Measurements from ENCODE around the gene OSBPL8. TPM values are rescaled to one million over a fixed set of nuclear protein-coding genes. Genes with fewer than 3 reads are reported as not detected.

Gene OSBPL8
- total and polyA plus RNA-seq, 2 donors (not counting 1 experiment from before 2014, with no cell fraction given): 11.1 to 112 TPM

DNA sequence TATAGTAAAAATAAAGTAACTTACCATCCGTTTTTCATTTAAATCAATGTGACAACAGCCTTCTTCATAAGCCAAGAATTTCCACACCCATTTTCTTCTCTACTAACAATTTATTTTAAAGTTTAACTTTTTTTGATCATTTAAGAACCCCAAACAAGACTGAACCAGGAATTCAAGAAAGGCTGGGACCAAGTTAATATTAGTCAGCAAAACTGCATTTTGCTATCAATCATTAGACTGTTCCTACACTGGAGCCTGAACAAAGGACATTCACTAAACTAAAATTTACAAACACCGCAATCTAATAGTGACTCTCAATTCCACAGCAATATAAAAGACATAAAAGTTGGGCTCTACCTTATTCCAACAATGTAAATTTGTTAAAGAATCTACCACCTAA is 73.6 kb downstream of the OSBPL8 start:
- intact Hi-C loops (cut with micrococcal nuclease): no loop called here
- H3K4me1 Mint-ChIP-seq: peaks cover 20% of the 10 kb centered on the region
- H3K4me2 ChIP-seq (replicated peaks; ENCODE audit: low read depth, low read length, poor library complexity, severe bottlenecking): no peak overlapping the region
- H3K27me3 Mint-ChIP-seq: no peaks in the 10 kb centered on the region
- peaks cover 16% of the 10 kb centered on the region for H4K20me1 ChIP-seq (ENCODE audit: control insufficient read depth, insufficient read depth, low read length, poor library complexity, severe bottlenecking)
- no peaks in the 10 kb centered on the region for H3K27me3 ChIP-seq (replicated peaks in 1 of 4; ENCODE audit: control extremely low read depth in 1 of 4, control insufficient read depth in 3 of 4, insufficient read depth in 4 of 4, low read length in 3 of 4)
- peaks cover 7% of the 10 kb centered on the region in 2 experiments for H3K36me3 ChIP-seq (replicated peaks in 1 of 2; ENCODE audit: control extremely low read depth in 1 of 2, control insufficient read depth in 1 of 2, extremely low read depth in 1 of 2, insufficient read depth in 2 of 2, low read length in 1 of 2)
- peaks cover 20% of the 10 kb centered on the region for H3K79me2 ChIP-seq (ENCODE audit: control insufficient read depth, insufficient read depth, low read length)
- TF ChIP-seq EZH2 (IDR thresholded peaks at IDR 0.05; ENCODE audit: borderline replicate concordance, insufficient read depth, low read depth, low read length, poor library complexity, severe bottlenecking): no peak
- TF ChIP-seq, protein P1, sequence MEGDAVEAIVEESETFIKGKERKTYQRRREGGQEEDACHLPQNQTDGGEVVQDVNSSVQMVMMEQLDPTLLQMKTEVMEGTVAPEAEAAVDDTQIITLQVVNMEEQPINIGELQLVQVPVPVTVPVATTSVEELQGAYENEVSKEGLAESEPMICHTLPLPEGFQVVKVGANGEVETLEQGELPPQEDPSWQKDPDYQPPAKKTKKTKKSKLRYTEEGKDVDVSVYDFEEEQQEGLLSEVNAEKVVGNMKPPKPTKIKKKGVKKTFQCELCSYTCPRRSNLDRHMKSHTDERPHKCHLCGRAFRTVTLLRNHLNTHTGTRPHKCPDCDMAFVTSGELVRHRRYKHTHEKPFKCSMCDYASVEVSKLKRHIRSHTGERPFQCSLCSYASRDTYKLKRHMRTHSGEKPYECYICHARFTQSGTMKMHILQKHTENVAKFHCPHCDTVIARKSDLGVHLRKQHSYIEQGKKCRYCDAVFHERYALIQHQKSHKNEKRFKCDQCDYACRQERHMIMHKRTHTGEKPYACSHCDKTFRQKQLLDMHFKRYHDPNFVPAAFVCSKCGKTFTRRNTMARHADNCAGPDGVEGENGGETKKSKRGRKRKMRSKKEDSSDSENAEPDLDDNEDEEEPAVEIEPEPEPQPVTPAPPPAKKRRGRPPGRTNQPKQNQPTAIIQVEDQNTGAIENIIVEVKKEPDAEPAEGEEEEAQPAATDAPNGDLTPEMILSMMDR (IDR thresholded peaks at IDR 0.05): no peak
- no peak overlapping the region for H3K9ac ChIP-seq (ENCODE audit: low read length)
- no peak overlapping the region for H3K4me3 ChIP-seq (ENCODE audit: control extremely low read depth in 1 of 5, extremely low read depth in 1 of 5, insufficient read depth in 1 of 5, low read depth in 2 of 5, low read length in 4 of 5)
- WGBS (ENCODE audit: insufficient coverage): 100% methylated on average over 1 of the region's 2 CpGs
- no peaks in the 10 kb centered on the region for H3K9me3 Mint-ChIP-seq (ENCODE audit: insufficient read depth)
- CTCF ChIA-PET: no interaction called here
- ATAC-seq (ENCODE audit: low read depth): no peak
- H3K27ac Mint-ChIP-seq: no peak overlapping the region
- no peak overlapping the region for H3K27ac ChIP-seq (ENCODE audit: low read length in 2 of 2)
- no peaks in the 10 kb centered on the region for H3K4me1 ChIP-seq (ENCODE audit: control insufficient read depth in 2 of 2, insufficient read depth in 2 of 2, low read length in 2 of 2)
- no peak for DNase-seq
- H3K4me3 Mint-ChIP-seq: no peak overlapping the region
- no peak overlapping the region for H2AFZ ChIP-seq (ENCODE audit: insufficient read depth, low read depth, low read length, poor library complexity, severe bottlenecking)
- POLR2A ChIA-PET: no interaction called here
- H3K9me3 ChIP-seq (ENCODE audit: control extremely low read depth in 1 of 3, control insufficient read depth in 2 of 3, insufficient read depth in 1 of 3, low read length in 2 of 3): peaks cover 0 to 10% (median under 1%) of the 10 kb centered on the region in 3 donors

DNA sequence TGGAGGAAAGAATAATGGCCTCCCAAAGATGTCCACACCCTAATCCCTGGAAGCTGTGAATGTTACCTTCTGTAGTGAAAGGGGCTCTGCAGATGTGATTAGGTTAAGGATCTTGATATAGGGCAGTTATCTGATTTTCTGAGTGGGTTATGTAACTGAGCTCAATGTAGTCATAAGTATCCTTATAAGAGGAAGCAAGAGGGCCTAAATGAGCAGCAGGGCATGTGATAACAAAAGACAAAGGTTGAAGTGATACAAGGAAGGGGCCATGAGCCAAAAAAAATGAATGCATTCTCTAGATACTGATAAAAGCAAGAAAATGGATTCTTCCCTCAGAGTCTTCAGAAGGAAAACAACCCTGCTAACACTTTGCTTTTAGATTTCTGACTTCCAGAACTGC is 78.8 kb downstream of the OSBPL8 start:
- POLR2A ChIA-PET: no interaction called here
- no peak overlapping the region for H3K9ac ChIP-seq (ENCODE audit: low read length)
- H4K20me1 ChIP-seq (ENCODE audit: control insufficient read depth, insufficient read depth, low read length, poor library complexity, severe bottlenecking): peaks cover 6% of the 10 kb centered on the region
- H3K27ac Mint-ChIP-seq: no peak overlapping the region
- intact Hi-C loops (cut with micrococcal nuclease): no loop called here
- H3K79me2 ChIP-seq (ENCODE audit: control insufficient read depth, insufficient read depth, low read length): peaks cover 36% of the 10 kb centered on the region
- DNase-seq (no peak), ATAC-seq (ENCODE audit: low read depth) (no peak)
- no peaks in the 10 kb centered on the region for H3K27me3 ChIP-seq (replicated peaks in 1 of 4; ENCODE audit: control extremely low read depth in 1 of 4, control insufficient read depth in 3 of 4, insufficient read depth in 4 of 4, low read length in 3 of 4)
- peaks cover 0 to 2% of the 10 kb centered on the region in 2 experiments for H3K36me3 ChIP-seq (replicated peaks in 1 of 2; ENCODE audit: control extremely low read depth in 1 of 2, control insufficient read depth in 1 of 2, extremely low read depth in 1 of 2, insufficient read depth in 2 of 2, low read length in 1 of 2)
- peaks cover 0 to 1% (median 0%) of the 10 kb centered on the region in 3 donors for H3K9me3 ChIP-seq (ENCODE audit: control extremely low read depth in 1 of 3, control insufficient read depth in 2 of 3, insufficient read depth in 1 of 3, low read length in 2 of 3)
- H3K4me3 Mint-ChIP-seq: no peak overlapping the region
- TF ChIP-seq, protein P1 (IDR thresholded peaks at IDR 0.05): no peak
- TF ChIP-seq EZH2 (IDR thresholded peaks at IDR 0.05; ENCODE audit: borderline replicate concordance, insufficient read depth, low read depth, low read length, poor library complexity, severe bottlenecking): no peak
- H3K27ac ChIP-seq (ENCODE audit: low read length in 2 of 2): no peak overlapping the region
- no peak overlapping the region for H3K4me3 ChIP-seq (ENCODE audit: control extremely low read depth in 1 of 5, extremely low read depth in 1 of 5, insufficient read depth in 1 of 5, low read depth in 2 of 5, low read length in 4 of 5)
- CTCF ChIA-PET: no interaction called here
- H3K4me2 ChIP-seq (replicated peaks; ENCODE audit: low read depth, low read length, poor library complexity, severe bottlenecking): no peak overlapping the region
- H3K9me3 Mint-ChIP-seq (ENCODE audit: insufficient read depth): no peaks in the 10 kb centered on the region
- peaks cover 6% of the 10 kb centered on the region for H3K4me1 Mint-ChIP-seq
- no peaks in the 10 kb centered on the region for H3K4me1 ChIP-seq (ENCODE audit: control insufficient read depth in 2 of 2, insufficient read depth in 2 of 2, low read length in 2 of 2)
- no peaks in the 10 kb centered on the region for H3K27me3 Mint-ChIP-seq
- no peak overlapping the region for H2AFZ ChIP-seq (ENCODE audit: insufficient read depth, low read depth, low read length, poor library complexity, severe bottlenecking)

All from B cell (primary cell).